Muscle of arm (tissue), 14 donors: Measurements from ENCODE around the gene HSD17B10. TPM values are rescaled to one million over a fixed set of nuclear protein-coding genes. Genes with fewer than 3 reads are reported as not detected.
"Not testable (repeated sequence)": the region's sequence is repeated elsewhere in the genome, so short reads cannot be mapped to it uniquely, and the experiment has no call there.

Experiments
- DNase-seq: peaks from one replicate; pipeline ENCODE4 v3.0.0-alpha.2; 2013
- long read RNA-seq, 11 donors: transcript quantifications; one replicate each; lab custom pipeline, GENCODE V29; 2026
- polyA plus RNA-seq, 12 donors: library from polyadenylated mRNA; unstranded; fragments of 120-200 nt; gene quantifications; one replicate each; pipeline ENCODE4 v1.2.1, GENCODE V29; 2013; ENCODE audit not compliant: insufficient read length in 12 of 12

HSD17B10 gene
- polyA plus RNA-seq, result 10 to 100 TPM in 11 of 12 donors, not detected in 1; 41.4 to 65.4 (median 57.6) TPM
- long read RNA-seq, donor 1, transcript HSD17B10-201 (6 exons, 960 nt), result major isoform, 33 of 34 reads
- long read RNA-seq, donor 1, partial matches to known transcripts, result 0 of 34 reads
- long read RNA-seq, donor 1, other reads (novel, unspliced or antisense), result 0 of 34 reads
- long read RNA-seq, donor 2, transcript HSD17B10-201 (6 exons, 960 nt), result major isoform, 30 of 30 reads
- long read RNA-seq, donor 2, partial matches to known transcripts, result 0 of 30 reads
- long read RNA-seq, donor 2, other reads (novel, unspliced or antisense), result 0 of 30 reads
- long read RNA-seq, donor 3, transcript HSD17B10-201 (6 exons, 960 nt), result major isoform, 23 of 23 reads
- long read RNA-seq, donor 3, partial matches to known transcripts, result 0 of 23 reads
- long read RNA-seq, donor 3, other reads (novel, unspliced or antisense), result 0 of 23 reads
- long read RNA-seq, donor 4, transcript HSD17B10-201 (6 exons, 960 nt), result major isoform, 14 of 15 reads
- long read RNA-seq, donor 4, partial matches to known transcripts, result 0 of 15 reads
- long read RNA-seq, donor 4, other reads (novel, unspliced or antisense), result 0 of 15 reads
- long read RNA-seq, donor 5, transcript HSD17B10-201 (6 exons, 960 nt), result major isoform, 48 of 50 reads
- long read RNA-seq, donor 5, partial matches to known transcripts, result 0 of 50 reads
- long read RNA-seq, donor 5, other reads (novel, unspliced or antisense), result 0 of 50 reads
- long read RNA-seq, donor 6, transcript HSD17B10-201 (6 exons, 960 nt), result major isoform, 20 of 25 reads
- long read RNA-seq, donor 6, partial matches to known transcripts, result 5 of 25 reads
- long read RNA-seq, donor 6, other reads (novel, unspliced or antisense), result 0 of 25 reads
- long read RNA-seq, donor 7, transcript HSD17B10-201 (6 exons, 960 nt), result major isoform, 17 of 17 reads
- long read RNA-seq, donor 7, partial matches to known transcripts, result 0 of 17 reads
- long read RNA-seq, donor 7, other reads (novel, unspliced or antisense), result 0 of 17 reads
- long read RNA-seq, donor 8, transcript HSD17B10-201 (6 exons, 960 nt), result major isoform, 33 of 35 reads
- long read RNA-seq, donor 8, partial matches to known transcripts, result 0 of 35 reads
- long read RNA-seq, donor 8, other reads (novel, unspliced or antisense), result 0 of 35 reads
- long read RNA-seq, donor 9, transcript HSD17B10-201 (6 exons, 960 nt), result major isoform, 16 of 24 reads
- long read RNA-seq, donor 9, partial matches to known transcripts, result 5 of 24 reads
- long read RNA-seq, donor 9, other reads (novel, unspliced or antisense), result 0 of 24 reads
- long read RNA-seq, donor 10, transcript HSD17B10-201 (6 exons, 960 nt), result major isoform, 25 of 26 reads
- long read RNA-seq, donor 10, partial matches to known transcripts, result 0 of 26 reads
- long read RNA-seq, donor 10, other reads (novel, unspliced or antisense), result 0 of 26 reads
- long read RNA-seq, donor 11, transcript HSD17B10-201 (6 exons, 960 nt), result major isoform, 36 of 42 reads
- long read RNA-seq, donor 11, partial matches to known transcripts, result 6 of 42 reads
- long read RNA-seq, donor 11, other reads (novel, unspliced or antisense), result 0 of 42 reads

- peak; percentile 75 for DNase-seq
Observed at GRCh38 chrX:53433651-53434639, at the start of gene HSD17B10. TSS of gene HSD17B10 (minus strand) at chrX:53434370. CDS start at chrX:53434345, 25 bp downstream.

- DNase-seq, result no peak
Observed at GRCh38 chrX:53483416-53483815, 49.2 kb upstream of the HSD17B10 start.

- peak; percentile 9 for DNase-seq
Observed at GRCh38 chrX:53481816-53482465, 47.8 kb upstream of the HSD17B10 start.

- no peak for DNase-seq
Observed at GRCh38 chrX:53481093-53481492, 46.9 kb upstream of the HSD17B10 start.

GRCh38 chrX:53479301-53479700, 45.1 kb upstream of the HSD17B10 start:
- DNase-seq, result no peak

GRCh38 chrX:53476371-53476770, 42.2 kb upstream of the HSD17B10 start:
- DNase-seq, result no peak

- no peak for DNase-seq
Observed at GRCh38 chrX:53474707-53475106, 40.5 kb upstream of the HSD17B10 start.

GRCh38 chrX:53471346-53471745, 37.2 kb upstream of the HSD17B10 start:
- no peak for DNase-seq

- not testable (repeated sequence) for DNase-seq
Observed at GRCh38 chrX:53468659-53469058, 34.5 kb upstream of the HSD17B10 start.

- no peak for DNase-seq
Observed at GRCh38 chrX:53458082-53458481, 23.9 kb upstream of the HSD17B10 start.

GRCh38 chrX:53456254-53456653, 22.1 kb upstream of the HSD17B10 start:
- no peak for DNase-seq

GRCh38 chrX:53452812-53453211, 18.6 kb upstream of the HSD17B10 start:
- no peak for DNase-seq

GRCh38 chrX:53449632-53450031, 15.5 kb upstream of the HSD17B10 start:
- no peak for DNase-seq

GRCh38 chrX:53447441-53447840, 13.3 kb upstream of the HSD17B10 start:
- no peak for DNase-seq

- no peak for DNase-seq
Observed at GRCh38 chrX:53445977-53446376, 11.8 kb upstream of the HSD17B10 start.

- no peak for DNase-seq
Observed at GRCh38 chrX:53442322-53442631, 8.1 kb upstream of the HSD17B10 start.

- no peak for DNase-seq
Observed at GRCh38 chrX:53441531-53442321, 7.6 kb upstream of the HSD17B10 start.

GRCh38 chrX:53440621-53441517, 6.7 kb upstream of the HSD17B10 start:
- no peak for DNase-seq
